ENCODE data around the gene NKAPL.

DNA sequence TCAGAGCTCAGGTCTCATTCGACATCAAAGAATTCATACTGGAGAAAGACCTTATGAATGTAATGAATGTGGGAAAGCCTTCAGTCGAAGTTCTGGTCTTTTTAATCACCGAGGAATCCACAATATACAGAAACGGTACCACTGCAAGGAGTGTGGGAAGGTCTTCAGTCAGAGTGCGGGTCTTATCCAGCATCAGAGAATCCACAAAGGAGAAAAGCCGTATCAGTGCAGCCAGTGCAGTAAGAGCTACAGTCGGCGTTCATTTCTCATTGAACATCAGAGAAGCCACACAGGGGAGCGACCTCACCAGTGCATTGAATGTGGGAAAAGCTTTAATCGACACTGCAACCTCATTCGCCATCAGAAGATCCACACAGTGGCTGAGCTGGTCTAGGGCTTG lies 26.3 kb upstream of the NKAPL start:
- TF ChIP-seq, protein P1, sequence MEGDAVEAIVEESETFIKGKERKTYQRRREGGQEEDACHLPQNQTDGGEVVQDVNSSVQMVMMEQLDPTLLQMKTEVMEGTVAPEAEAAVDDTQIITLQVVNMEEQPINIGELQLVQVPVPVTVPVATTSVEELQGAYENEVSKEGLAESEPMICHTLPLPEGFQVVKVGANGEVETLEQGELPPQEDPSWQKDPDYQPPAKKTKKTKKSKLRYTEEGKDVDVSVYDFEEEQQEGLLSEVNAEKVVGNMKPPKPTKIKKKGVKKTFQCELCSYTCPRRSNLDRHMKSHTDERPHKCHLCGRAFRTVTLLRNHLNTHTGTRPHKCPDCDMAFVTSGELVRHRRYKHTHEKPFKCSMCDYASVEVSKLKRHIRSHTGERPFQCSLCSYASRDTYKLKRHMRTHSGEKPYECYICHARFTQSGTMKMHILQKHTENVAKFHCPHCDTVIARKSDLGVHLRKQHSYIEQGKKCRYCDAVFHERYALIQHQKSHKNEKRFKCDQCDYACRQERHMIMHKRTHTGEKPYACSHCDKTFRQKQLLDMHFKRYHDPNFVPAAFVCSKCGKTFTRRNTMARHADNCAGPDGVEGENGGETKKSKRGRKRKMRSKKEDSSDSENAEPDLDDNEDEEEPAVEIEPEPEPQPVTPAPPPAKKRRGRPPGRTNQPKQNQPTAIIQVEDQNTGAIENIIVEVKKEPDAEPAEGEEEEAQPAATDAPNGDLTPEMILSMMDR (IDR thresholded peaks at IDR 0.05; ENCODE audit: extremely low read depth in 1 of 2, insufficient read depth in 1 of 2, low read depth in 1 of 2, low read length in 2 of 2) = no peak
- TF ChIP-seq EZH2 (IDR thresholded peaks at IDR 0.05; ENCODE audit: borderline replicate concordance, low read depth, low read length, severe bottlenecking) = no peak
